ENCODE results near the gene FOXJ3.

FOXJ3 gene

DNA sequence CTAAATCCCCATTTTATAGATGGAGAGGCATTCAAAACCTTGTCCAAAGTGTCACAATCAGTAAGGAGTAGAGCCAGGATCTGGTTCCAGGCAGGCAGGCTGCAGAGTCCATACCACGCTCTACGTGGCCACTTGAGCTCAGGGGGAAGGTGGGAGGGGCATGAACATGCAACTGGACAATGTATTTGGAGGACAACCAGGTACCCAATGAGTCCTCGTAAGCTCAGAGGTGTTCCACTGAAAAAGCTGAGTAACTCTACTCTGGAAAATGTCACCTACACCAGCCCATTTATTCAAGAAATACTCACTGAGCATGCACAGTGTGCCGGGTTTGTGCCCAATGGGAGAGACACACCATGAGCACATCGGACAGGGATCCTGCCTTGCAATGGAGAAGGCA is 193.1 kb downstream of the FOXJ3 start:
- TF ChIP-seq, protein P1, sequence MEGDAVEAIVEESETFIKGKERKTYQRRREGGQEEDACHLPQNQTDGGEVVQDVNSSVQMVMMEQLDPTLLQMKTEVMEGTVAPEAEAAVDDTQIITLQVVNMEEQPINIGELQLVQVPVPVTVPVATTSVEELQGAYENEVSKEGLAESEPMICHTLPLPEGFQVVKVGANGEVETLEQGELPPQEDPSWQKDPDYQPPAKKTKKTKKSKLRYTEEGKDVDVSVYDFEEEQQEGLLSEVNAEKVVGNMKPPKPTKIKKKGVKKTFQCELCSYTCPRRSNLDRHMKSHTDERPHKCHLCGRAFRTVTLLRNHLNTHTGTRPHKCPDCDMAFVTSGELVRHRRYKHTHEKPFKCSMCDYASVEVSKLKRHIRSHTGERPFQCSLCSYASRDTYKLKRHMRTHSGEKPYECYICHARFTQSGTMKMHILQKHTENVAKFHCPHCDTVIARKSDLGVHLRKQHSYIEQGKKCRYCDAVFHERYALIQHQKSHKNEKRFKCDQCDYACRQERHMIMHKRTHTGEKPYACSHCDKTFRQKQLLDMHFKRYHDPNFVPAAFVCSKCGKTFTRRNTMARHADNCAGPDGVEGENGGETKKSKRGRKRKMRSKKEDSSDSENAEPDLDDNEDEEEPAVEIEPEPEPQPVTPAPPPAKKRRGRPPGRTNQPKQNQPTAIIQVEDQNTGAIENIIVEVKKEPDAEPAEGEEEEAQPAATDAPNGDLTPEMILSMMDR (conservative IDR thresholded peaks at IDR 0.05; ENCODE audit: low read depth, low read length): no peak
- DNase-seq (ENCODE audit: low read depth): no peak
- H3K4me3 ChIP-seq (ENCODE audit: low read depth, low read length): no peak overlapping the region

DNA sequence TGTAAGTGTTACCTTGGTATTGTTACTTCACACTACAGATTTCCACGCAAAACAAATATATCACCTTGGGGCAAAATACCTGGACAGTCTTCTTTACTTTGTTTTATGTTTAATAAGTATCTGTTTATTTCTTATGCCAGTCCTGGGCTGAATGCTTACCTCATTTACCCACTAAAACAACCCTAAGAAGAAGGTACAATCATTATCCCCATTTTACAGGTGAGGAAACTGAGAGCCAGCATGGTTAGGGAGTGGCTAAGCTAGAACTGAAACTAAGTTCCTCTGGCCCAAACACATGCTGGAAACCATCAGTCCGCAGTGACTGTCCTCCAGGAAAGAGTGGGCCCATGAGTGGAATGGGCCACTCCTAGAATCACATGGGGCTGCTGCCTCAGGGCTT is 194.8 kb downstream of the FOXJ3 start:
- TF ChIP-seq, protein P1 (conservative IDR thresholded peaks at IDR 0.05; ENCODE audit: low read depth, low read length): no peak
- no peak for DNase-seq (ENCODE audit: low read depth)
- no peak overlapping the region for H3K4me3 ChIP-seq (ENCODE audit: low read depth, low read length)

DNA sequence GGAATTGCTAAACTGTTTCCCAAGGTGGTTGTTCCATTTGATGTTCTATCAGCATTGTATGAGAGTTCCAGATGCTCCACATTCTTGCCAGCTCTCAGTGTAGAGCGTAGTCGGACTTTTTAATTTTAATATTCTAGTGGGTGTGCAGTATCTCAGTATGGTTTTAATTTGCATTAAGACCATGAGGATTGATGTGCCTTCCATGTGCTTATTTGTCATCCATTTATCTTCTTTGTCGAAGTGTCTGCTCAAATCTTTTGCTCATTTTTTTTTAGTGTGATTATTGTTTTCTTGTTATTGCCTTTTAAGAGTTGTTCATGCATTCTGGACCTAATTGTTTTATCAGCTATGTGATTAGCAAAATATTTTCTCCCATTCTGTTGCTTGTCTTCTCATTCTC is 195.6 kb downstream of the FOXJ3 start:
- TF ChIP-seq, protein P1 (conservative IDR thresholded peaks at IDR 0.05; ENCODE audit: low read depth, low read length): no peak
- no peak for DNase-seq (ENCODE audit: low read depth)
- H3K4me3 ChIP-seq (ENCODE audit: low read depth, low read length): no peak overlapping the region

DNA sequence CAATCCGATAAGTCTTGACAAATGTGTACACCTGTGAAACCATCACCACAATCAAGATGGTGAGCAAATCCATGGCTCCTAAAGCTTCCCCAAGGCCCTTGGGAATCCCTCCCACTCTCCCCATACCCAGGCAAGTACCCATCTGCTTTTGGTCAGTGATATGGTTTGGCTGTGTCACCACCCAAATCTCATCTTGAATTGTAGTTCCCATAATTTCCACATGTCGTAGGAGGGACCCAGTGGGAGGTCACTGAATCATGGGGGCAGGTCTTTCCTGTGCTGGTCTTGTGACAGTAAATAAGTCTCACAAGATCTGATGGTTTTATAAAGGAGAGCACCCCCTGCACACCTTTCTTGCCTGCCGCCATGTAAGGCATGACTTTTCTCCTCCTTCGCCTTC is 196.4 kb downstream of the FOXJ3 start:
- DNase-seq (ENCODE audit: low read depth): no peak
- H3K4me3 ChIP-seq (ENCODE audit: low read depth, low read length): no peak overlapping the region
- TF ChIP-seq, protein P1 (conservative IDR thresholded peaks at IDR 0.05; ENCODE audit: low read depth, low read length): no peak

DNA sequence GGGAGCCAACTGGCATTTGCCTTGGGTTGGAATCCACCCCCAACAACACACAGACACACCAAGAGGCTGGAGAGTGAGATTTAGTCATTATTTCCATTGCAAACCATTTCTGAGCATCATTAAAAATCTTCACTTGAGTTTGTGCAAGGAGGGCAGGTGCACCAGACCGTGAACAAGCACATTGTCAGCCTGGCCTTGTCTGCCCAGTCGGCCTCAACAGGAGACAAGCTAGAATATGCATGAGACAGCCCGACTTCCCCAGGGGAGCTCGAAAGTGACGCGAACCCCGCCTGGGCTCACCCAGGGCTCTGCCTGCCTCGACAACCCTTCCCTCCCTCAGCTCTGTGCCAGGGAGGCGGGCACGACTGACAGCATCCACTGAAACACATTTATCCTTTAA is 197.3 kb downstream of the FOXJ3 start:
- H3K4me3 ChIP-seq (ENCODE audit: low read depth, low read length): no peak overlapping the region
- TF ChIP-seq, protein P1 (conservative IDR thresholded peaks at IDR 0.05; ENCODE audit: low read depth, low read length): no peak
- DNase-seq (ENCODE audit: low read depth): no peak

DNA sequence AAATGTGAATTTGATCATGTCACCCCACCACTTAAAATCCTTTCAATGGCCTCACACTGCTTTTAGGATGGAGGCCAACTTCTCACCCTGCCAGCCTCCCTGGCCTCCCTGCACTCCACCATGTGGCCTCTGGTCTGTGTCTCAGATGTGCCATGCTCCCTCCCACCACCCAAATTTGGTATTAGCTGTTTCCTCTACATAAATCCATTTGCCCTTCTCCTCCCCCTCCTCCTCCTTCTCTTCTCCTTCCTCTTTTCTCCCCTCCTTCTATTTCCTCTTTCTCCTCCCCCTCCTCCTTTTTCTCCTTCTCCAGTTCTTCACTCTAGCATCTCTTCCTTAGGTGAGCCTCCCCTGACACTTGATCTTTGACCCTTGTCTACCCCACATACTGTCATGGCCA is 198.6 kb downstream of the FOXJ3 start:
- DNase-seq (ENCODE audit: low read depth): no peak
- TF ChIP-seq, protein P1 (conservative IDR thresholded peaks at IDR 0.05; ENCODE audit: low read depth, low read length): no peak
- H3K4me3 ChIP-seq (ENCODE audit: low read depth, low read length): no peak overlapping the region

DNA sequence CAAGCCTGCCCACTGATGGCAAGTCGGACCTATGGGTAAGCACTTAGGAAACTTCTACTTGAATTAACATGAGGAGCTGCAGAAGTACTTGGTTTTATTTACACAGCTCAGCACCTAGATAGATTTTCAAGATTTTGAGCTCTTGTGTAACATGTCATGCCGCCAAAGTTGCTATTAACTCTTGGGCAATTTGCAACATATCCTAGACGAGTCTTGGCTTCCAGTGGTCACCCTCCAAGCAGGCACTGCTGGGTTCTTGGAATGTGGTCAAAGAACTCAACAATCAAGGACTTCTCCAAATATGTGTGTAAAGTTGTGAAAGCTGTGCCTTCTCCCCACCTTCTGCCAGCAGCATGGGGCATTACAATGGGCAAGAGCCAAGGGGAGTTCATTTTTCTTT is 199.6 kb downstream of the FOXJ3 start:
- DNase-seq (ENCODE audit: low read depth): no peak
- no peak overlapping the region for H3K4me3 ChIP-seq (ENCODE audit: low read depth, low read length)
- TF ChIP-seq, protein P1 (conservative IDR thresholded peaks at IDR 0.05; ENCODE audit: low read depth, low read length): no peak
